SK-N-MC (cell line): ENCODE data around the gene GDNF.

ENCODE experiments used
- EZH2 ChIP-seq: fragments of 200-600 bp; sonication (generic); IDR thresholded peaks from one replicate; pipeline ENCODE4 v1.6.1; 2017; ENCODE audit warnings: antibody characterized with exemption
- FOXP2 ChIP-seq: optimal IDR thresholded peaks from 2 replicates; pipeline ENCODE3; 2011; ENCODE audit warnings: mild to moderate bottlenecking, moderate library complexity; ENCODE audit not compliant: insufficient read depth; ENCODE audit errors: extremely low read length, control extremely low read depth
- POLR2AphosphoS5 ChIP-seq: IDR thresholded peaks from 2 replicates; pipeline ENCODE4 v1.6.1; 2012; ENCODE audit warnings: mild to moderate bottlenecking, low read depth, low read length, borderline replicate concordance

DNA sequence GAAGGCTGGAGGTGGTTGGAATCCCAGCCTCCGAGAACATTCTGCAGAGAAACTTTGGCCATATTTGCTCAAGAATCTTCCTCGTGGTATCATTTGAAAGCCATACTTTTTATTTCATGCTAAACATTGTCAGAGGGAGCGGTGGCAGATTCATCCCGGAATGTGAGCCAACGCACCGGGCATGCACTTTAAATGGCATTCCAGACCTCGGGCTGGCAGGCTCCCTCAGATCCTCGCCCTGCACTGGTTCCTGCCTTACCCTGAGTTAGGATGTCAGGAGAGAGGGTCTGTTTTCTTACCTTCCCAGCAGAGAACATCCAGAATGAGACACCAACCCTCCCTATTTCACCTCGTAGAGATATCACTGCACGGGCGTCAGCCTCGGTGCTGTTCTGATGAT, 33.8 kb downstream of the GDNF start:
- no peak for TF ChIP-seq EZH2
- no peak for TF ChIP-seq POLR2AphosphoS5
- TF ChIP-seq FOXP2 = no peak
